COLO829 (cell line): ENCODE measurements around the gene OR5J2.
"Not testable (repeated sequence)": the region's sequence is repeated elsewhere in the genome, so short reads cannot be mapped to it uniquely, and the experiment has no call there.

Experiments used
- DNase-seq: peaks from one replicate; pipeline ENCODE4 v3.0.0; 2012; ENCODE audit warnings: low spot score

Gene OR5J2

DNA sequence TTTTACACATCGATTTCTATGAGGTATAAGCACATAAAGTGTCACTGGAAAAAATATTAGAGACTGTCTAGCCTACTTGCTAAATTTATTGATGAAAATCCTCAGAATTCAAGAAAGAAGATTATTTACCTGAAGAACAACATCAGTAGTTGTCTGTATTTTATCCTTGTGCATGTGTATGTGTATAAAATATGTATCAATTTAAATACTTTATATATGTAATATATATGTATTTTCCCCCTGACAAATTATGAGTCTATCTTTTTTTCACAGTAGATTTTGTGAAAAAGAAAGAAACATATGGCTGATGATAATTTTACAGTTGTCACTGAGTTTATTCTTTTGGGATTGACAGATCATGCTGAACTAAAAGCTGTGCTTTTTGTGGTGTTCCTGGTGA, at the start of gene OR5J2:
Gene OR5J2, plus strand, starts transcription at position 301 of the 400 bp plus-strand sequence. Its CDS starts 0 bp downstream, at position 301.
- DNase-seq: no peak

DNA sequence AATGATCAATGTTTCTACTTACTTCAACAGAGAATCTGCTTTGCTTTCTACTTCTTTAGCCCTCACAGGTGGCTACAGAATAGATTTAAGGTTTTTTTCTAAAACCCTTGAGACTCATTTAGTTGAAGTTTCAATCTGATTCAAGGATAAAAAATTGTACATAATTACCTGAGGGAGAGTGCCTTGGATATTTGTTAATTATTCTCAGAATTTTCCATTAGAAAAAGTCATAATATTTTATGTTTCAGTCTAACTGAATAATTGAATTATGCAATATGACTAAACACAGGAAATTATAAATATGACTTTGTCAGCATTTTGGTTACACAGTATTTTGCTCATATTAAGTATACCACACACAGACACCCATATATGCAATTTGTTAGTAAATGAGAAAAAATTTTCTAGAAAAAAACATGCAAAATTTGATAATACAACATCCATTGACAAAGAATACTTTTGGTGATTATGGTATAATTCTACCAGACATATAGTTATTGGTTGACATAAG, 36.2 kb upstream of the OR5J2 start, which contains the start of gene OR8J3:
Gene OR8J3, minus strand, starts transcription at position 51 of the 511 bp plus-strand sequence. CDS start 2,483 bp downstream, outside the sequence.
- no peak for DNase-seq

DNA sequence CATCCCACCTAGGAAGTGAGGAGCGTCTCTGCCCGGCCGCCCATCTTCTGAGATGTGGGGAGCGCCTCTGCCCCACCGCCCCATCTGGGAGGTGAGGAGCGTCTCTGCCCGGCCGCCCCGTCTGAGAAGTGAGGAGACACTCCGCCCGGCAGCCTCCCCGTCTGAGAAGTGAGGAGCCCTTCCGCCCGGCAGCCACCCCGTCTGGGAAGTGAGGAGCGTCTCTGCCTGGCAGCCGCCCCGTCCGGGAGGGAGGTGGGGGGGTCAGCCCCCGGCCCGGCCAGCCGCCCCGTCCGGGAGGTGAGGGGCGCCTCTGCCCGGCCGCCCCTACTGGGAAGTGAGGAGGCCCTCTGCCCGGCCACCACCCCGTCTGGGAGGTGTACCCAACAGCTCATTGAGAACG, 32.7 kb upstream of the OR5J2 start:
- DNase-seq: not testable (repeated sequence)

DNA sequence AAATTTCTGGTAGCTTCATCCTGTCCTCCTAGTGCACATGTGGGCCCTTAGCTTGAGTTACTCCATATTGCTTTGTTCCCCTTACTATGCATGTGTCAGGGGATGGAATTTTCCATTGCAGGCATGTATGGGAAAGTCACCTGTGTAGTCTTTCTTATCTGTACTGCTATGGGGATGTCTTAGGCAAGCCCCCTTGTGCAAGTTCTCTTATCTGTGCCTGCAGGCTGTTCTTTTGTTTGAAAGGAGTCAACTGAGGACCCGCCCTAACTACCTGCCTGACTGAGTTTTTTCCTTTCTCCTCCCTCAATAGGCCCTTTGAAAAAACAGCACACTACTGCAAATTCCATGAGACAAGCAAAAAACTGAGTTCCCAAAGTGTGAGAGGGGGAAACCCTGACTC, 25.0 kb upstream of the OR5J2 start:
- DNase-seq: no peak

DNA sequence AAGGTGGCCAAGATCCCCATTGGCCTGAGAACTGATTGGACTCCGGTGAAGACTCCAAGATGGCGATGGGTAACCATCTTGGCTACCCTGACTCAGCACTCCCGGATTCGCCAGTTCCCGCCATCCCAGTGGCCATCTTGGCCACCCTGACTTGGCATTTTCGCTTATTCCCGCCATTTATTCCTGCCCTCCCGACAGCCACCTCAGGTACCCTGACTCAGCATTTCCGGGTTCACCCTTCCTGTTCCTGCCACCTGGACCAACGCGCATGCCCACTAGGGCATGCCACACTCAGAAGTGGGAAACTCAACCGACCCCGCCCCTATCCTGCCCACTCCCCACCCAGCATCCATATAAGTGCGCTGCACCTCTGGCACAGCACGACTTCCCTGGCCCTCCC, 24.1 kb upstream of the OR5J2 start:
- no peak for DNase-seq

DNA sequence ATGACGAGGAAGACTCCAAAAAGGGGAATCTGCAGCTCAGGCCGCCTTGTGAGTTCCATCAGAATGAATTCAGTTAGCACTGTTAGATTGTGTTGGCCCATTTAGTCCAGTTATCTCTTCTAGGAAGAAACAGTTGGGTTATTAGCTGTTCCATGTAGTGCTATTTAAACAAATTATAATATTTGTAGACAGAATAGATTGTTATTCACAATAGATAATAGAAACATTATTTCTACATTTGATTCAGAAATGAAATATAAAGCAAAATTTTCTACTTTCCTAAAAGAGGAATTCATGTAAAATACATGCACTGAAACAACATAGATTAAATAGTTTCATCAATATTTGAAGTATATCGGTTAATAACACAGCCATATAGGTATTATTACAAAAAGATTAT, 16.2 kb upstream of the OR5J2 start, which contains the start of gene OR8K5:
Gene OR8K5, minus strand, starts transcription at position 101 of the 400 bp plus-strand sequence. Its CDS starts 0 bp downstream, at position 101.
- no peak for DNase-seq

DNA sequence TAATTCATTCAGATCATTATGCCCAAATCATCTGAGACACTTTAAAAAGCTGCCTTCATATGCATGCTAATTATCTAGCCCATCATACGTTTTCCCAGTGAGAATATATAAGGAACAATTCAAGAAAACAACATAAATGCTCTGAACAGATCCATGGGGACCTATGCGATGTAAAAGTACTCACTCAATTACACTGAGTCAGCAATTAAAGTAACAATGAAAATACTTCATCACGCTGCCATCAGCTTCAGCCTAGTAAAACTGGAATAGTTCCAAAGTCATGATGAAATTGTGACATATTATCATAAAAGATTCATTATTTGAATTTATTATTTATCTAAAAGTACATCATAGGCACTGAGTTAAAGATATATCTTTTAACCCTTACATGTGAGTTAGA, 12.6 kb upstream of the OR5J2 start:
- DNase-seq: no peak

- DNase-seq: peak; percentile 52
Measured at GRCh38 chr11:56172256-56172830, 4.1 kb upstream of the OR5J2 start.

- no peak for DNase-seq
Measured at GRCh38 chr11:56183459-56183858, 7.0 kb downstream of the OR5J2 start.

DNA sequence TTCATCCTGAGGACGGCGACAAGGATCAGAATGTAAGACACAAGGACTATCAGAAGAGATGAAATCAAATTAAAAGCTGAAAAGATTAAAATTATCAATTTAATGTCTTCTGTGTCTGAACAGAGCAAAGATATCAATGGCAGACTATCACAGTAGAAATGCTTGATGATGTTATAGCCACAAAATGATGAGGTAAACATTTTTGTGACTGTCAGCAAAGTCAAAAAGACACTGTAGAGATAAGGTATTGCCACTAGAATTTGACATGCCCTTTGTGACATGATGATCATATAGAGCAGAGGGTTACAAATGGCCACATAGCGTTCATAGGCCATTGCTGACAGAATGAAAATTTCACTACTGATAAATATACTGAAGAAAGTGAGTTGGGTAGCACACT, 12.2 kb downstream of the OR5J2 start:
- no peak for DNase-seq

GRCh38 chr11:56196705-56197104, 20.3 kb downstream of the OR5J2 start:
- no peak for DNase-seq

- DNase-seq: no peak
Measured at GRCh38 chr11:56197367-56197766, 20.9 kb downstream of the OR5J2 start.

- no peak for DNase-seq
Measured at GRCh38 chr11:56207790-56208189, 31.4 kb downstream of the OR5J2 start.

- no peak for DNase-seq
Measured at GRCh38 chr11:56214537-56214936, 38.1 kb downstream of the OR5J2 start.

GRCh38 chr11:56219735-56220134, 43.3 kb downstream of the OR5J2 start:
- DNase-seq: not testable (repeated sequence)
